Suprapubic skin (tissue), 3 donors: ENCODE measurements around the gene ZSCAN5C.

Source experiments
- CTCF ChIP-seq, 2 donors: fragments of 200-600 bp in 1 of 2; fragments of 450-650 bp in 1 of 2; sonication (generic) in 1 of 2; IDR thresholded peaks; one replicate each; pipeline ENCODE4 v1.5.1; 2016 to 2019; ENCODE audit warnings: antibody characterized with exemption in 2 of 2, mild to moderate bottlenecking in 1 of 2, moderate library complexity in 1 of 2
- POLR2A ChIP-seq, 2 donors: fragments of 450-650 bp; IDR thresholded peaks; one replicate each; pipeline ENCODE4 v1.6.1; 2017; ENCODE audit warnings: antibody characterized with exemption in 2 of 2, mild to moderate bottlenecking in 2 of 2, moderate library complexity in 2 of 2

GRCh38 chr19:56211718-56212117, 9.6 kb downstream of the ZSCAN5C start:
- TF ChIP-seq POLR2A (IDR thresholded peaks at IDR 0.05), result no peak
- TF ChIP-seq CTCF (IDR thresholded peaks at IDR 0.05), result no peak
